HG03095 (cell line): ENCODE measurements around the gene EPHA2.
"Not testable (repeated sequence)": the region's sequence is repeated elsewhere in the genome, so short reads cannot be mapped to it uniquely, and the experiment has no call there.

ENCODE experiments used
- ATAC-seq: cut with Tn5 transposase; IDR thresholded peaks from one replicate; pipeline ENCODE4 v1.9.1; 2021; ENCODE audit warnings: moderate library complexity; ENCODE audit not compliant: unreplicated experiment

The EPHA2 gene

DNA sequence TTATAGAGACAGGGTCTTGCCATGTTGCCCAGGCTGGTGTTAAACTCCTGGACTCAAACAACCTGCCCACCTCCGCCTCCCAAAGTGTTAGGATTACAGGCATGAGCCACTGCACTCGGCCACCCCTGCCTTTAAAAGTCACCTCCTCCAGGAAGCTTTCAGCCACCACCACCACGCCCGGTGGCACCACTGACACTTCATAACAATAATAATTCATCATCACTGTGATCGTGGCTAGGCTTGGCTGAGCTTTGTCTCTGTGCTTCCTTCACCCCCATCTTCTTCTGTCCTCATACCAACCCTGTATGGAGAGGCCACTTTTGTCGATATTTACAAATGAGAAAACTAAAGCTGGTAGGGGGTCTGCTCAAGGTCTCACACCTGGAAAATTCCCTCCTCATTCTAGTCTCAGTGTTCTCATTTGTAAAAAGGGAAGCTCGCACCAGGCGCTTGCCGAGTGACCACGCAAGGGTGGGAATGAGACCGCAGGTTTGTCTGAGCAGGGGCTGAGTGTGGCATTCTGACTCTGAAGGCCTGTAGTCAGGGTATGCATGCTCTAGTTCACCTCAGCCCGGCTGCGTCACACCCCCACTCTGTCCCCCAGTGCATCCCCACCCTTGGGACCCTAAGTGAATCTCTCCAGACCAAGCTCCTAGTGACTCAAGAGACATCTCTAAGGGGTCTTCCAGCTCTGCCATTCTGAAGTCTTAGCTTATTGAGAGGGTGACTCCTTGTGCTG is 12.9 kb upstream of the EPHA2 start:
- no peak for ATAC-seq

- ATAC-seq: not testable (repeated sequence)
These were observed 12.3 kb upstream of the EPHA2 start for GRCh38 chr1:16168144-16168495.

DNA sequence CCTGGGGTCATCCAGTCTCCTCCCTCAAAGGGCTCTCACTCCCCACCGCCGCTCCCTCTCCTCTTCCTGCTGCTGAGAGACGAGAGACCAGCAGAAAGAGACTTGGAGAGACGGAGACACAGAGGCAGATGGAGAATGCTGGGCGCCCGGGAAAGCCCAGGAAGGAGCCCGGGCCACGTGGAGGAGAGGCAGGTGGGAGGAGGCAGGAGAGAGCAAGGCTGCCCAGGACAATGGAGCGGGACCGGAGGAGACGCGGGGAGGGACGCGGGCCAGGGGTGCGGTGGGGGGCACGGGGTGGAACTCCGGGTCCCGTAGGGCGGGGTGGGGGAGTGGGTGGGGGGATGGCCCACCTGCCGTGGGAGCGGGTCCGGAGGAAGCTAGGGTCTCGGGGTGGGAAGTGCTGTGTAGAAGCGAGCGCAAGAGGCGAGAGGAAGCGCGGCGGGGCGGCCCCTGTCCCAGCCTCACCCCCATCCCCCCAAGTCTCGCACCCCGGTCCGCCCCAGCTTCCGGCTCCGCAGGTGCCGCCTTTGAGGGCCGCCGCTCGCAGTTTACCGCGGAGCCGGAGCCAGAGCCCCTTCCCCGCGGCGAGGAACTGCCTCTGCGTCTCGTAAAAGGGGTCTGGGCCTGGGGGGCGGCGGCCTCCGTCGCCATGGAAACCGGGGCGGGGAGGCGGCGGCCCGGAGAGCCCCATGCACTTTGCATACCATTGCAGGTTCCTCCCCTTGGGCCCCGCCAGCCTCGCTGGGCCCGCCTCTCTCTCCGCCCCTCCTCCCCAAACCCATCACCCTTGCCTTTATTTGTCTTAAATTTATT is 11.7 kb upstream of the EPHA2 start:
- peak; percentile 57 for ATAC-seq

- ATAC-seq: no peak
These were observed 10.2 kb upstream of the EPHA2 start for GRCh38 chr1:16166117-16166516.

DNA sequence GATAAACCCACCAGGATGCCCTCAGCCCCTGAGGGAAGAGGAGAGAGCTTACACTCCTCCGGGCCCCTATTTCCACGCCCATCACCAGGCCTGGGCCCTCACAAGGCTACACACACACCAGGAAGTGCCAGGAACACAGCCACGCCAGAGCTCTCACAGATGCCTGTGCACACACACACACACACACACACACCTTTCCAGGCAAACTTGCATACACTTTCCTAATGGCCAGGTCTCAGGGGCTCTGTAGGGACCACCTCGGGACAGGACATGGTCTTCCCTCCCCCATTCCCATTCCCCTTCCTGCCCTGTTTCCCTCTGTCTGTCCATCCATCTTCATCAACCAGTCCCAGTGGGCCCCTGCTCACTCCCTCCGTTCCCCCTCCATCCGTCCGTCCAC is 9.7 kb upstream of the EPHA2 start:
- no peak for ATAC-seq

GRCh38 chr1:16165073-16165364 is 9.2 kb upstream of the EPHA2 start:
- no peak for ATAC-seq

GRCh38 chr1:16164213-16165072 is 8.6 kb upstream of the EPHA2 start:
- no peak for ATAC-seq

DNA sequence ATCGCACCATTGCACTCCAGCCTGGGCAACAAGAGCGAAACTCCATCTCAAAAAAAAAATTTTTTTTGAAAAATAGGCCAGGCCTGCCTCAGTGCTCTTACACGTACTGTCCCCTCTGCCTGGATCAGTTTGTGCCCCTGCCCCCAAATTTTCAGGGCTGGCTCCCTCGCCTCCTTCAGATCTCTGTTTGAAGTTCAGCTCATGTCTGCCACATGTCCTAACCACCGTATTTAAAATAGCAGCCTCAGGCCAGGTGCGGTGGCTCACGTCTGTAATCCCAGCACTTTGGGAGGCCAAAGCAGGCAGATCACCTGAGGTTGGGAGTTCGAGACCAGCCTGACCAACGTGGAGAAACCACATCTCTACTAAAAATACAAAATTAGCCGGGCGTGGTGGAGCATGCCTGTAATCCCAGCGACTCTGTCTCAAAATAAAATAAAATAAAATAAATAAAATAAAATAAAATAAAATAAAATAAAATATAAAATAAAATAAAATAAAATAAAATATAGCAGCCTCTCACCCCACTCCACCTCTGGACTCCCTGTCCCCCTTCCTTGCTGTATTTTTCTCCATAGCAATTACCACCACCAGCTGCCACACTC is 7.8 kb upstream of the EPHA2 start:
- ATAC-seq: not testable (repeated sequence)

DNA sequence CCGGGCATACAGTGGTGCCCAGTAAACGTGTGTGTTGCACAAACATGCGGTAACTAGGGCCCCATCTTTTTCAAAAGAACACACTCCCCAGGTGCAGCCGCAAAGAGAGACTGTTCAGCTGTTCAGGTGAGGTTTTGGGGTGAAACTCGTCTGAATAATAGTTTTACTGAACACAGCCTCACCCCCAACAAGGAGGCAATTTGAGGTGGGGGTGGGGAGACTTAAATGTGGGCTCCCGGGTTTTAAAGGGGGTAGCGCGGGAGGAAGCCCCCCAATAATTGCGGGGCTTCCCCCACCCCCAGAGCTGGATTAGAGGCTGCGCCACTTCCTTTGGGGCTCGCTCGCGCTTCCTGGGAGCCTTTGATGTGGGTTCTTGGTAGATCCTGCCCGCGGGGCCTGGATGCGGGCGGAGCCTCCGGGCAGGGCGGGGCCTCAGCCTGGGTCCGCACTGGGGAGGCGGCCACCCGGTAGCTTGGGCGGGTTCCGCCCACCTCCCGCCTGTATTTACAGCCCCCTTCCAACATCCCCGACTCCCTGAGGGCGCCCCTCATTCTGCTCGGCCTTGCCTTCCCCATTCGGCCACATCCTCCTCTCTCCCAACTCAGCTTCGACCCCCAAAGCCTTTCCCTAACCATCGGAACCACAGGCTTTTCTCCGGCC is 6.4 kb upstream of the EPHA2 start:
- ATAC-seq: no peak

- ATAC-seq: no peak
These were observed 5.8 kb upstream of the EPHA2 start for GRCh38 chr1:16161717-16162116.

DNA sequence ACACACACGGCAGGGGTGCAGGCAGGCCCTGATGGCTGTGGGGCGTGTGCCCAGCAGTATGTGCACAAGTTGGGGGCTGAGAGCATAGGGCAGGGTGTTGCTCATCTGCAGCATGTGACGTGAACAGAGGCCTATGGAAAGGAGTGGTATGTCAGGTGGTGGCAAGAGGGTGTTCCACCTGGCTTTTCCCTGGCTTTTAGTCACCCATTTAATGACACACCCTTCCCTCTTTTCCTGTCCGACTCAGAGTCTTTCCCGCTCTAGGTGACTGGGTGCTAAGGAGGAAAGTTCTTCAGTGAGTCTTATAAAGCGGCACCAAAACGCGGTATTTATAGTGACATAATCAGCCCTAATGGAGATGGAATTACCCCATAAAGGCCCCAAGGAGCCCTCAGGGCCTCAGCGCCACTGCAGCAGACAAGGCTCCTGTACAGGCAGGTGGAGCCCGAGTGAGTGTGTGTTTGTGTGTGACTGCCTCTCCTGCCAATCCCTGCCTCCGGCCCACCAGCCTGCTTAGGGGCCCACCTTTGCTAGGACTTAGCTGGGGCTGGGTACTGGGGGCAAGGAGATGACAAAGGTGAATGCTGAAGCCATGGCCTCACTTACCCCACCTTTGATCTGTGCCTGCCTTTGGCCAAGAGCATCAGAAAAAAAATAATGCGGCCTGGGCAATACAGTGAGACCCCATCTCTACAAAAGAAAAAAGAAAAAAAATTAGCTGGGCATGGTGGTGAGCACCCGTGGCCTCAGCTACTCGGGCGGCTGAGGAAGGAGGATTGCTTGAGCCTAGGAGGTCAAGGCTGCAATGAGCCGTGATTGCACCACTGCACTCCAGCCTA is 3.3 kb upstream of the EPHA2 start:
- ATAC-seq: no peak

- no peak for ATAC-seq
These were observed 2.2 kb upstream of the EPHA2 start for GRCh38 chr1:16158025-16158424.

GRCh38 chr1:16156848-16157495 is 1.1 kb upstream of the EPHA2 start:
- no peak for ATAC-seq

- ATAC-seq: no peak
These were observed 1.7 kb downstream of the EPHA2 start for GRCh38 chr1:16153999-16154673.

GRCh38 chr1:16153096-16153998 is 2.5 kb downstream of the EPHA2 start:
- ATAC-seq: no peak

GRCh38 chr1:16152481-16153087 is 3.3 kb downstream of the EPHA2 start:
- ATAC-seq: no peak

DNA sequence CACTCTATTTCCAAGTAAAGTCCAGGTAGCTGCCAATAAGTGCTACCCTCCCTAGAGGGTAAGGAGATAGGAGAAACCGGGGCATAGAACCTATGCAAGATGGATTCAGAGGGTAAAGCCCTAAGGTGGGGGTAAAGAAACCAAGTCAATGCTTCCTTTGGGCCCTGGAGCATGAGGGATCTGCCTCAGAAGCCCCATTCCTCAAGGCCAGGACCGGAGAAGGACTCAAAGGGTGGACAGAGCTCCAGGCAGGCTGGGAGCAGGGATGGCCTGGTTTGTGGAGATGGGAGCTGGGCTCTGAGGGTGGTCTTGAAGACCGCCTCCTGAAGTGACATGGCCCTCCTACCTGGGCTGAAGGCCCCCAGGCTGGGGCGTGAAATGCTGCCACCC is 3.9 kb downstream of the EPHA2 start:
- ATAC-seq: no peak
